Endothelial cell of umbilical vein (primary cell): ENCODE results near the gene PDE4B.

Source experiments
- CTCF ChIP-seq, 2 donors: IDR thresholded peaks; 1 replicate in 1 of 2; 2 replicates in 1 of 2; pipeline ENCODE4 v1.5.1; 2011; ENCODE audit warnings: low read length in 2 of 2, mild to moderate bottlenecking in 2 of 2, moderate library complexity in 2 of 2, control low read depth in 1 of 2, inconsistent platforms in 1 of 2, low read depth in 1 of 2; ENCODE audit not compliant: insufficient read depth in 1 of 2; ENCODE audit errors: extremely low read depth in 1 of 2
- EZH2 ChIP-seq: IDR thresholded peaks from 2 replicates; pipeline ENCODE4 v1.6.1; 2012; ENCODE audit warnings: borderline replicate concordance, low read depth, mild to moderate bottlenecking, moderate library complexity, low read length, inconsistent platforms; ENCODE audit not compliant: severe bottlenecking
- FOS ChIP-seq: IDR thresholded peaks from 2 replicates; pipeline ENCODE4 v1.6.1; 2011; ENCODE audit warnings: mild to moderate bottlenecking, low read length, moderate library complexity, borderline replicate concordance; ENCODE audit not compliant: insufficient read depth
- GATA2 ChIP-seq: IDR thresholded peaks from 2 replicates; pipeline ENCODE4 v1.7.0; 2011; ENCODE audit warnings: low read depth, mild to moderate bottlenecking, moderate library complexity, mixed read lengths, low read length; ENCODE audit not compliant: insufficient read length, insufficient read depth
- JUN ChIP-seq: IDR thresholded peaks from 2 replicates; pipeline ENCODE4 v1.6.1; 2011; ENCODE audit warnings: borderline replicate concordance, low read depth; ENCODE audit not compliant: insufficient read length, insufficient read depth
- MAX ChIP-seq: IDR thresholded peaks from 2 replicates; pipeline ENCODE4 v1.6.1; 2011; ENCODE audit not compliant: insufficient read depth, insufficient read length
- POLR2A ChIP-seq: IDR thresholded peaks from 2 replicates; pipeline ENCODE4 v1.6.1; 2012; ENCODE audit warnings: low read depth, mild to moderate bottlenecking, control low read depth, low read length
- POLR2AphosphoS5 ChIP-seq: IDR thresholded peaks from 2 replicates; pipeline ENCODE4 v1.6.1; 2012; ENCODE audit warnings: low read depth, mild to moderate bottlenecking, control low read depth, low read length, moderate library complexity; ENCODE audit not compliant: insufficient read depth

GRCh38 chr1:66326867-66327266, 534.2 kb downstream of the PDE4B start:
- TF ChIP-seq POLR2A (no peak), CTCF (IDR thresholded peaks at IDR 0.05; ENCODE audit: extremely low read depth in 1 of 2, insufficient read depth in 1 of 2, low read depth in 1 of 2, low read length in 2 of 2) (no peak), POLR2AphosphoS5 (no peak), JUN (no peak), EZH2 (no peak), FOS (no peak), GATA2 (no peak), MAX (no peak)
